NB4 (cell line): ENCODE measurements around the gene GNPAT.
"Not testable (repeated sequence)": the region's sequence is repeated elsewhere in the genome, so short reads cannot be mapped to it uniquely, and the experiment has no call there.

Experiments
- DNase-seq: peaks from one replicate; pipeline ENCODE4 v3.0.0; 2010; ENCODE audit warnings: low read depth
- H3K4me3 ChIP-seq: one replicate; pipeline ENCODE4 v1.5.1; 2011; ENCODE audit warnings: mild to moderate bottlenecking, low read depth, low read length, moderate library complexity
- CTCF ChIP-seq: IDR thresholded peaks from one replicate; pipeline ENCODE4 v1.5.1; 2012; ENCODE audit warnings: low read depth, low read length
- MAX ChIP-seq: IDR thresholded peaks from 2 replicates; pipeline ENCODE4 v1.6.1; 2011; ENCODE audit warnings: low read depth, low read length
- MYC ChIP-seq: IDR thresholded peaks from 2 replicates; pipeline ENCODE4 v1.6.1; 2011; ENCODE audit warnings: low read depth, low read length
- POLR2A ChIP-seq: IDR thresholded peaks from 2 replicates; pipeline ENCODE4 v1.6.1; 2011; ENCODE audit warnings: mild to moderate bottlenecking; ENCODE audit not compliant: insufficient read length; ENCODE audit errors: extremely low read depth

The GNPAT gene

GRCh38 chr1:231210126-231210525, 30.9 kb upstream of the GNPAT start:
- no peak overlapping the region for H3K4me3 ChIP-seq
- DNase-seq: no peak
- TF ChIP-seq CTCF (no peak), MAX (no peak), MYC (no peak), POLR2A (no peak)

GRCh38 chr1:231211005-231211857, 29.8 kb upstream of the GNPAT start:
- H3K4me3 ChIP-seq: peak overlapping the region; percentile 52
- TF ChIP-seq MYC (no peak), MAX (peak; percentile 23; the same call in 1 of the 2 replicates), CTCF (peak; percentile 65), POLR2A (no peak)
- DNase-seq: peak; percentile 80

GRCh38 chr1:231212301-231212700, 28.7 kb upstream of the GNPAT start:
- not testable (repeated sequence) for H3K4me3 ChIP-seq, DNase-seq

- TF ChIP-seq CTCF: no peak
- TF ChIP-seq MYC: no peak
- no peak for TF ChIP-seq POLR2A
- TF ChIP-seq MAX: no peak
- no peak overlapping the region for H3K4me3 ChIP-seq
- no peak for DNase-seq
Observed at GRCh38 chr1:231213831-231214573, 27.0 kb upstream of the GNPAT start.

- no peak for TF ChIP-seq MAX
- TF ChIP-seq POLR2A: no peak
- TF ChIP-seq MYC: no peak
- TF ChIP-seq CTCF: no peak
- H3K4me3 ChIP-seq: no peak overlapping the region
- peak; percentile 32 for DNase-seq
Observed at GRCh38 chr1:231214918-231215680, 25.9 kb upstream of the GNPAT start.
